HEK293 (cell line): ENCODE results near the gene PAF1.
A peak's percentile ranks its signal among the peaks of the same experiment; 100 is the strongest.

Experiments
- CTCF ChIA-PET: fragments of 350-600 bp; formaldehyde crosslinking; extraction: SDS; loops from one replicate; lab custom pipeline; 2021; ENCODE audit warnings: antibody characterized with exemption; lab: Yijun Ruan, JAX
- POLR2A ChIA-PET: fragments of 300-600 bp; formaldehyde crosslinking; extraction: SDS; loops from one replicate; lab custom pipeline; 2020; ENCODE audit warnings: antibody characterized with exemption, inconsistent platforms; lab: Yijun Ruan, JAX
- H3K27ac ChIP-seq: fragments of 200-500 bp; sonication (Bioruptor generic); 2 replicates; pipeline ENCODE4 v1.5.1; 2014; ENCODE audit warnings: low read depth, low read length, control low read depth, inconsistent platforms; ENCODE audit errors: extremely low read depth
- H3K36me3 ChIP-seq, 2 experiments: fragments of 200-500 bp in 1 of 2; sonication (Bioruptor generic) in 1 of 2; 1 replicate in 1 of 2; 2 replicates in 1 of 2; pipeline ENCODE4 v1.5.1; 2014 to 2017; ENCODE audit warnings: inconsistent platforms in 2 of 2, low read length in 2 of 2; ENCODE audit not compliant: control insufficient read depth in 2 of 2, insufficient read depth in 1 of 2
- H3K4me1 ChIP-seq: fragments of 200-500 bp; sonication (Bioruptor generic); 2 replicates; pipeline ENCODE4 v1.5.1; 2014; ENCODE audit warnings: mild to moderate bottlenecking, low read length, inconsistent platforms; ENCODE audit not compliant: control insufficient read depth, insufficient read depth
- H3K4me3 ChIP-seq: 2 replicates; pipeline ENCODE4 v1.5.1; 2011; ENCODE audit warnings: low read depth, mild to moderate bottlenecking, control low read depth, low read length, moderate library complexity
- H3K9me3 ChIP-seq: fragments of 200-500 bp; sonication (Bioruptor generic); 2 replicates; pipeline ENCODE4 v1.5.1; 2014; ENCODE audit warnings: low read depth, low read length, inconsistent platforms; ENCODE audit not compliant: control insufficient read depth, insufficient read depth
- IKZF3 ChIP-seq: fragments of 450-650 bp; IDR thresholded peaks from 2 replicates; pipeline ENCODE4 v1.5.0; 2018; ENCODE audit warnings: missing biosample characterization, mild to moderate bottlenecking, missing genetic modification characterization, moderate library complexity
- MEIS1 ChIP-seq: sonication (generic); formaldehyde crosslinking; IDR thresholded peaks from 2 replicates; pipeline ENCODE4 v1.8.1; 2022; ENCODE audit warnings: missing genetic modification reagents, mild to moderate bottlenecking, borderline replicate concordance
- OSR2 ChIP-seq: fragments of 450-650 bp; formaldehyde crosslinking; IDR thresholded peaks from 2 replicates; pipeline ENCODE4 v1.5.1; 2016; ENCODE audit warnings: missing biosample characterization, missing genetic modification characterization
- TCF7L2 ChIP-seq: IDR thresholded peaks from 2 replicates; pipeline ENCODE4 v1.6.1; 2011; ENCODE audit warnings: low read depth, mild to moderate bottlenecking, inconsistent platforms, low read length, moderate library complexity, borderline replicate concordance
- YY2 ChIP-seq: fragments of 450-650 bp; formaldehyde crosslinking; IDR thresholded peaks from 2 replicates; pipeline ENCODE4 v1.5.1; 2016; ENCODE audit warnings: missing biosample characterization, missing genetic modification characterization
- ZBTB1 ChIP-seq: fragments of 450-650 bp; formaldehyde crosslinking; IDR thresholded peaks from 2 replicates; pipeline ENCODE4 v1.5.1; 2016; ENCODE audit warnings: missing biosample characterization, missing genetic modification characterization
- ZBTB20 ChIP-seq: fragments of 450-650 bp; formaldehyde crosslinking; IDR thresholded peaks from 2 replicates; pipeline ENCODE4 v1.5.1; 2016; ENCODE audit warnings: missing biosample characterization, missing genetic modification characterization
- ZBTB7A ChIP-seq: fragments of 450-650 bp; formaldehyde crosslinking; IDR thresholded peaks from 2 replicates; pipeline ENCODE4 v1.5.1; 2016; ENCODE audit warnings: low read depth, missing biosample characterization, missing genetic modification characterization
- ZEB2 ChIP-seq: fragments of 450-650 bp; formaldehyde crosslinking; IDR thresholded peaks from 2 replicates; pipeline ENCODE4 v1.5.1; 2016; ENCODE audit warnings: missing biosample characterization, missing genetic modification characterization
- ZNF19 ChIP-seq: fragments of 450-650 bp; formaldehyde crosslinking; IDR thresholded peaks from 2 replicates; pipeline ENCODE4; 2016; ENCODE audit warnings: missing biosample characterization, missing genetic modification characterization, low read depth
- ZNF223 ChIP-seq: fragments of 450-650 bp; formaldehyde crosslinking; IDR thresholded peaks from 2 replicates; pipeline ENCODE4 v1.5.1; 2016; ENCODE audit warnings: missing biosample characterization, missing genetic modification characterization
- ZNF549 ChIP-seq: fragments of 450-650 bp; IDR thresholded peaks from 2 replicates; pipeline ENCODE4 v1.5.1; 2018; ENCODE audit warnings: missing biosample characterization, missing genetic modification characterization, mild to moderate bottlenecking, inconsistent platforms, moderate library complexity
- ZNF561 ChIP-seq: fragments of 450-650 bp; IDR thresholded peaks from 2 replicates; pipeline ENCODE4 v1.5.1; 2018; ENCODE audit warnings: missing biosample characterization, missing genetic modification characterization, borderline replicate concordance
- ZXDB ChIP-seq: fragments of 450-650 bp; formaldehyde crosslinking; IDR thresholded peaks from 2 replicates; pipeline ENCODE4 v1.5.1; 2016; ENCODE audit warnings: missing biosample characterization, missing genetic modification characterization
- TF ChIP-seq, protein P1 (sequence below): fragments of 450-650 bp; formaldehyde crosslinking; IDR thresholded peaks from 2 replicates; pipeline ENCODE4 v1.5.1; 2016; ENCODE audit warnings: missing biosample characterization, missing genetic modification characterization, borderline replicate concordance
- TF ChIP-seq, protein P2 (sequence below): fragments of 450-650 bp; formaldehyde crosslinking; conservative IDR thresholded peaks from 2 replicates; pipeline ENCODE4 v1.5.1; 2016; ENCODE audit warnings: low read depth, missing biosample characterization, missing genetic modification characterization
- TF ChIP-seq, protein P3 (sequence below): fragments of 450-650 bp; formaldehyde crosslinking; IDR thresholded peaks from 2 replicates; pipeline ENCODE4 v1.5.1; 2016; ENCODE audit warnings: missing biosample characterization, missing genetic modification characterization
- TF ChIP-seq, protein P4 (sequence below): fragments of 450-650 bp; formaldehyde crosslinking; IDR thresholded peaks from 2 replicates; pipeline ENCODE4 v1.5.1; 2016; ENCODE audit warnings: missing biosample characterization, missing genetic modification characterization
- TF ChIP-seq, protein P5 (sequence below): fragments of 450-650 bp; formaldehyde crosslinking; IDR thresholded peaks from 2 replicates; pipeline ENCODE4 v1.5.1; 2016; ENCODE audit warnings: missing biosample characterization, missing genetic modification characterization
- TF ChIP-seq, protein P6 (sequence below): fragments of 450-650 bp; formaldehyde crosslinking; IDR thresholded peaks from 2 replicates; pipeline ENCODE4 v1.5.1; 2016; ENCODE audit warnings: missing biosample characterization, missing genetic modification characterization

PAF1 gene

GRCh38 chr19:39412867-39413271 lies 22.0 kb upstream of the PAF1 start:
- Histone ChIP-seq H3K9me3 (no peaks in the 10 kb centered on the region), H3K27ac (peak overlapping the region; percentile 91), H3K4me1 (peaks cover 33% of the 10 kb centered on the region), H3K4me3 (peak overlapping the region; percentile 69), H3K36me3 (peaks cover 26 to 29% of the 10 kb centered on the region in 2 experiments; a peak in 2 of 3 replicates)
- ChIA-PET CTCF (interaction anchor here (0.6 to 2.4 kb wide), 13 partner anchors 12 to 290 kb away, joined by 3 to 63 read pairs (median 8); partner anchors contain the start of genes EID2B, GMFG, MED29 and PAF1), POLR2A (interaction anchor here (1.0 to 2.4 kb wide), 11 partner anchors 9 to 71 kb away, joined by 4 to 68 read pairs (median 18); partner anchors contain the start of genes MED29, PAF1, RPS16 and SAMD4B)
- TF ChIP-seq ZBTB7A (tag by site-specific recombination) (peak; percentile 93; the same call in 1 of the 2 replicates), ZNF561 (tag by site-specific recombination) (no peak), ZNF223 (tag by site-specific recombination) (peak; percentile 83), ZXDB (peak; percentile 81; the same call in 1 of the 2 replicates), YY2 (tag by site-specific recombination) (0 out of 2 replicates have a peak, but pooled peaks have one; percentile 0), ZBTB1 (tag by site-specific recombination) (0 out of 2 replicates have a peak, but pooled peaks have one; percentile 6), IKZF3 (no peak), ZEB2 (tag by site-specific recombination) (0 out of 2 replicates have a peak, but pooled peaks have one; percentile 12), ZNF19 (0 out of 2 replicates have a peak, but pooled peaks have one; percentile 2), TCF7L2 (no peak), MEIS1 (CRISPR knock-in tag) (no peak), ZBTB20 (tag by site-specific recombination) (peak; percentile 93), OSR2 (tag by site-specific recombination) (no peak), ZNF549 (no peak)
- TF ChIP-seq, protein P1, sequence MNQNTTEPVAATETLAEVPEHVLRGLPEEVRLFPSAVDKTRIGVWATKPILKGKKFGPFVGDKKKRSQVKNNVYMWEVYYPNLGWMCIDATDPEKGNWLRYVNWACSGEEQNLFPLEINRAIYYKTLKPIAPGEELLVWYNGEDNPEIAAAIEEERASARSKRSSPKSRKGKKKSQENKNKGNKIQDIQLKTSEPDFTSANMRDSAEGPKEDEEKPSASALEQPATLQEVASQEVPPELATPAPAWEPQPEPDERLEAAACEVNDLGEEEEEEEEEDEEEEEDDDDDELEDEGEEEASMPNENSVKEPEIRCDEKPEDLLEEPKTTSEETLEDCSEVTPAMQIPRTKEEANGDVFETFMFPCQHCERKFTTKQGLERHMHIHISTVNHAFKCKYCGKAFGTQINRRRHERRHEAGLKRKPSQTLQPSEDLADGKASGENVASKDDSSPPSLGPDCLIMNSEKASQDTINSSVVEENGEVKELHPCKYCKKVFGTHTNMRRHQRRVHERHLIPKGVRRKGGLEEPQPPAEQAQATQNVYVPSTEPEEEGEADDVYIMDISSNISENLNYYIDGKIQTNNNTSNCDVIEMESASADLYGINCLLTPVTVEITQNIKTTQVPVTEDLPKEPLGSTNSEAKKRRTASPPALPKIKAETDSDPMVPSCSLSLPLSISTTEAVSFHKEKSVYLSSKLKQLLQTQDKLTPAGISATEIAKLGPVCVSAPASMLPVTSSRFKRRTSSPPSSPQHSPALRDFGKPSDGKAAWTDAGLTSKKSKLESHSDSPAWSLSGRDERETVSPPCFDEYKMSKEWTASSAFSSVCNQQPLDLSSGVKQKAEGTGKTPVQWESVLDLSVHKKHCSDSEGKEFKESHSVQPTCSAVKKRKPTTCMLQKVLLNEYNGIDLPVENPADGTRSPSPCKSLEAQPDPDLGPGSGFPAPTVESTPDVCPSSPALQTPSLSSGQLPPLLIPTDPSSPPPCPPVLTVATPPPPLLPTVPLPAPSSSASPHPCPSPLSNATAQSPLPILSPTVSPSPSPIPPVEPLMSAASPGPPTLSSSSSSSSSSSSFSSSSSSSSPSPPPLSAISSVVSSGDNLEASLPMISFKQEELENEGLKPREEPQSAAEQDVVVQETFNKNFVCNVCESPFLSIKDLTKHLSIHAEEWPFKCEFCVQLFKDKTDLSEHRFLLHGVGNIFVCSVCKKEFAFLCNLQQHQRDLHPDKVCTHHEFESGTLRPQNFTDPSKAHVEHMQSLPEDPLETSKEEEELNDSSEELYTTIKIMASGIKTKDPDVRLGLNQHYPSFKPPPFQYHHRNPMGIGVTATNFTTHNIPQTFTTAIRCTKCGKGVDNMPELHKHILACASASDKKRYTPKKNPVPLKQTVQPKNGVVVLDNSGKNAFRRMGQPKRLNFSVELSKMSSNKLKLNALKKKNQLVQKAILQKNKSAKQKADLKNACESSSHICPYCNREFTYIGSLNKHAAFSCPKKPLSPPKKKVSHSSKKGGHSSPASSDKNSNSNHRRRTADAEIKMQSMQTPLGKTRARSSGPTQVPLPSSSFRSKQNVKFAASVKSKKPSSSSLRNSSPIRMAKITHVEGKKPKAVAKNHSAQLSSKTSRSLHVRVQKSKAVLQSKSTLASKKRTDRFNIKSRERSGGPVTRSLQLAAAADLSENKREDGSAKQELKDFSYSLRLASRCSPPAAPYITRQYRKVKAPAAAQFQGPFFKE (tag by site-specific recombination), result peak; percentile 78; the same call in 1 of the 2 replicates
- TF ChIP-seq, protein P2, sequence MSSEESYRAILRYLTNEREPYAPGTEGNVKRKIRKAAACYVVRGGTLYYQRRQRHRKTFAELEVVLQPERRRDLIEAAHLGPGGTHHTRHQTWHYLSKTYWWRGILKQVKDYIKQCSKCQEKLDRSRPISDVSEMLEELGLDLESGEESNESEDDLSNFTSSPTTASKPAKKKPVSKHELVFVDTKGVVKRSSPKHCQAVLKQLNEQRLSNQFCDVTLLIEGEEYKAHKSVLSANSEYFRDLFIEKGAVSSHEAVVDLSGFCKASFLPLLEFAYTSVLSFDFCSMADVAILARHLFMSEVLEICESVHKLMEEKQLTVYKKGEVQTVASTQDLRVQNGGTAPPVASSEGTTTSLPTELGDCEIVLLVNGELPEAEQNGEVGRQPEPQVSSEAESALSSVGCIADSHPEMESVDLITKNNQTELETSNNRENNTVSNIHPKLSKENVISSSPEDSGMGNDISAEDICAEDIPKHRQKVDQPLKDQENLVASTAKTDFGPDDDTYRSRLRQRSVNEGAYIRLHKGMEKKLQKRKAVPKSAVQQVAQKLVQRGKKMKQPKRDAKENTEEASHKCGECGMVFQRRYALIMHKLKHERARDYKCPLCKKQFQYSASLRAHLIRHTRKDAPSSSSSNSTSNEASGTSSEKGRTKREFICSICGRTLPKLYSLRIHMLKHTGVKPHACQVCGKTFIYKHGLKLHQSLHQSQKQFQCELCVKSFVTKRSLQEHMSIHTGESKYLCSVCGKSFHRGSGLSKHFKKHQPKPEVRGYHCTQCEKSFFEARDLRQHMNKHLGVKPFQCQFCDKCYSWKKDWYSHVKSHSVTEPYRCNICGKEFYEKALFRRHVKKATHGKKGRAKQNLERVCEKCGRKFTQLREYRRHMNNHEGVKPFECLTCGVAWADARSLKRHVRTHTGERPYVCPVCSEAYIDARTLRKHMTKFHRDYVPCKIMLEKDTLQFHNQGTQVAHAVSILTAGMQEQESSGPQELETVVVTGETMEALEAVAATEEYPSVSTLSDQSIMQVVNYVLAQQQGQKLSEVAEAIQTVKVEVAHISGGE (tag by site-specific recombination), result no peak
- TF ChIP-seq, protein P3, sequence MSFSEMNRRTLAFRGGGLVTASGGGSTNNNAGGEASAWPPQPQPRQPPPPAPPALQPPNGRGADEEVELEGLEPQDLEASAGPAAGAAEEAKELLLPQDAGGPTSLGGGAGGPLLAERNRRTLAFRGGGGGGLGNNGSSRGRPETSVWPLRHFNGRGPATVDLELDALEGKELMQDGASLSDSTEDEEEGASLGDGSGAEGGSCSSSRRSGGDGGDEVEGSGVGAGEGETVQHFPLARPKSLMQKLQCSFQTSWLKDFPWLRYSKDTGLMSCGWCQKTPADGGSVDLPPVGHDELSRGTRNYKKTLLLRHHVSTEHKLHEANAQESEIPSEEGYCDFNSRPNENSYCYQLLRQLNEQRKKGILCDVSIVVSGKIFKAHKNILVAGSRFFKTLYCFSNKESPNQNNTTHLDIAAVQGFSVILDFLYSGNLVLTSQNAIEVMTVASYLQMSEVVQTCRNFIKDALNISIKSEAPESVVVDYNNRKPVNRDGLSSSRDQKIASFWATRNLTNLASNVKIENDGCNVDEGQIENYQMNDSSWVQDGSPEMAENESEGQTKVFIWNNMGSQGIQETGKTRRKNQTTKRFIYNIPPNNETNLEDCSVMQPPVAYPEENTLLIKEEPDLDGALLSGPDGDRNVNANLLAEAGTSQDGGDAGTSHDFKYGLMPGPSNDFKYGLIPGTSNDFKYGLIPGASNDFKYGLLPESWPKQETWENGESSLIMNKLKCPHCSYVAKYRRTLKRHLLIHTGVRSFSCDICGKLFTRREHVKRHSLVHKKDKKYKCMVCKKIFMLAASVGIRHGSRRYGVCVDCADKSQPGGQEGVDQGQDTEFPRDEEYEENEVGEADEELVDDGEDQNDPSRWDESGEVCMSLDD (tag by site-specific recombination), result peak; percentile 97; the same call in 1 of the 2 replicates
- TF ChIP-seq, protein P4, sequence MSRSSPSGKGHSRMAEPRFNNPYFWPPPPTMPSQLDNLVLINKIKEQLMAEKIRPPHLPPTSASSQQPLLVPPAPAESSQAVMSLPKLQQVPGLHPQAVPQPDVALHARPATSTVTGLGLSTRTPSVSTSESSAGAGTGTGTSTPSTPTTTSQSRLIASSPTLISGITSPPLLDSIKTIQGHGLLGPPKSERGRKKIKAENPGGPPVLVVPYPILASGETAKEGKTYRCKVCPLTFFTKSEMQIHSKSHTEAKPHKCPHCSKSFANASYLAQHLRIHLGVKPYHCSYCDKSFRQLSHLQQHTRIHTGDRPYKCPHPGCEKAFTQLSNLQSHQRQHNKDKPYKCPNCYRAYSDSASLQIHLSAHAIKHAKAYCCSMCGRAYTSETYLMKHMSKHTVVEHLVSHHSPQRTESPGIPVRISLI, result 0 out of 2 replicates have a peak, but pooled peaks have one; percentile 10
- TF ChIP-seq, protein P5, sequence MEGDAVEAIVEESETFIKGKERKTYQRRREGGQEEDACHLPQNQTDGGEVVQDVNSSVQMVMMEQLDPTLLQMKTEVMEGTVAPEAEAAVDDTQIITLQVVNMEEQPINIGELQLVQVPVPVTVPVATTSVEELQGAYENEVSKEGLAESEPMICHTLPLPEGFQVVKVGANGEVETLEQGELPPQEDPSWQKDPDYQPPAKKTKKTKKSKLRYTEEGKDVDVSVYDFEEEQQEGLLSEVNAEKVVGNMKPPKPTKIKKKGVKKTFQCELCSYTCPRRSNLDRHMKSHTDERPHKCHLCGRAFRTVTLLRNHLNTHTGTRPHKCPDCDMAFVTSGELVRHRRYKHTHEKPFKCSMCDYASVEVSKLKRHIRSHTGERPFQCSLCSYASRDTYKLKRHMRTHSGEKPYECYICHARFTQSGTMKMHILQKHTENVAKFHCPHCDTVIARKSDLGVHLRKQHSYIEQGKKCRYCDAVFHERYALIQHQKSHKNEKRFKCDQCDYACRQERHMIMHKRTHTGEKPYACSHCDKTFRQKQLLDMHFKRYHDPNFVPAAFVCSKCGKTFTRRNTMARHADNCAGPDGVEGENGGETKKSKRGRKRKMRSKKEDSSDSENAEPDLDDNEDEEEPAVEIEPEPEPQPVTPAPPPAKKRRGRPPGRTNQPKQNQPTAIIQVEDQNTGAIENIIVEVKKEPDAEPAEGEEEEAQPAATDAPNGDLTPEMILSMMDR (tag by site-specific recombination), result 0 out of 2 replicates have a peak, but pooled peaks have one; percentile 1
- TF ChIP-seq, protein P6, sequence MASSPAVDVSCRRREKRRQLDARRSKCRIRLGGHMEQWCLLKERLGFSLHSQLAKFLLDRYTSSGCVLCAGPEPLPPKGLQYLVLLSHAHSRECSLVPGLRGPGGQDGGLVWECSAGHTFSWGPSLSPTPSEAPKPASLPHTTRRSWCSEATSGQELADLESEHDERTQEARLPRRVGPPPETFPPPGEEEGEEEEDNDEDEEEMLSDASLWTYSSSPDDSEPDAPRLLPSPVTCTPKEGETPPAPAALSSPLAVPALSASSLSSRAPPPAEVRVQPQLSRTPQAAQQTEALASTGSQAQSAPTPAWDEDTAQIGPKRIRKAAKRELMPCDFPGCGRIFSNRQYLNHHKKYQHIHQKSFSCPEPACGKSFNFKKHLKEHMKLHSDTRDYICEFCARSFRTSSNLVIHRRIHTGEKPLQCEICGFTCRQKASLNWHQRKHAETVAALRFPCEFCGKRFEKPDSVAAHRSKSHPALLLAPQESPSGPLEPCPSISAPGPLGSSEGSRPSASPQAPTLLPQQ, result no peak
